Brain (organoid and tissue), 1 donor: ENCODE data around the gene ZNF263. TPM values are rescaled to one million over a fixed set of nuclear protein-coding genes. Genes with fewer than 3 reads are reported as not detected.

Experiments
- polyA plus RNA-seq: library from polyadenylated mRNA; stranded (reverse); fragments of 350-450 nt; fragmentation: Illumina TruSeq; extraction: RNeasy Lipid Tissue Mini Kit (QIAGEN cat#74804); gene quantifications from one replicate; pipeline ENCODE4 v1.2.3, GENCODE V29; 2015; ENCODE audit warnings: low read depth, low replicate concordance; ENCODE audit not compliant: insufficient read depth

Gene ZNF263
- polyA plus RNA-seq, 1 donor from 2014 or later, result 31.5 TPM

Other genes starting within 250 kb of the ZNF263 start
- gene BICDL2, start 246.5 kb upstream of the ZNF263 start, polyA plus RNA-seq, result 0.24 TPM
- gene MMP25, start 236.9 kb upstream of the ZNF263 start, polyA plus RNA-seq, result 0.34 TPM
- gene IL32, start 217.9 kb upstream of the ZNF263 start, polyA plus RNA-seq, result 10.6 TPM
- gene ZSCAN10, start 184.2 kb upstream of the ZNF263 start, polyA plus RNA-seq, result not detected
- gene ZNF205, start 170.9 kb upstream of the ZNF263 start, polyA plus RNA-seq, result 25.2 TPM
- 30.4 TPM for gene ZNF213, start 148.5 kb upstream of the ZNF263 start, polyA plus RNA-seq
- gene OR1F1, start 95.3 kb upstream of the ZNF263 start, polyA plus RNA-seq, result not detected
- 3.5 TPM for gene ZNF200, start 48.3 kb upstream of the ZNF263 start, polyA plus RNA-seq
- gene MEFV, start 26.9 kb upstream of the ZNF263 start, polyA plus RNA-seq, result 0.34 TPM
- gene TIGD7, start 21.9 kb downstream of the ZNF263 start, polyA plus RNA-seq, result 4.8 TPM
- gene ZNF75A, start 22.0 kb downstream of the ZNF263 start, polyA plus RNA-seq, result 12.6 TPM
- gene OR2C1, start 72.4 kb downstream of the ZNF263 start, polyA plus RNA-seq, result not detected
- 8.3 TPM for gene ZSCAN32, start 117.5 kb downstream of the ZNF263 start, polyA plus RNA-seq
- gene ZNF174, start 117.7 kb downstream of the ZNF263 start, polyA plus RNA-seq, result 14.5 TPM
- gene ZNF597, start 160.0 kb downstream of the ZNF263 start, polyA plus RNA-seq, result 0.78 TPM
- 64.4 TPM for gene NAA60, start 160.2 kb downstream of the ZNF263 start, polyA plus RNA-seq
- gene C16orf90, start 212.0 kb downstream of the ZNF263 start, polyA plus RNA-seq, result not detected
- 29.2 TPM for gene CLUAP1, start 217.5 kb downstream of the ZNF263 start, polyA plus RNA-seq